IMR-90 (cell line): ENCODE data around the gene CDH26. TPM values are rescaled to one million over a fixed set of nuclear protein-coding genes. Genes with fewer than 3 reads are reported as not detected.

ENCODE experiments used
- ATAC-seq: fragments of 200-7000 bp; cut with Tn5 transposase; 2 replicates; pipeline ENCODE4 v1.9.1; 2020; ENCODE audit warnings: low read depth, mild to moderate bottlenecking, moderate library complexity
- BruUV-seq: library from RNA; stranded (reverse); fragments of 400-500 nt; replicated peaks from 2 replicates; lab custom pipeline; 2021; lab: Mats Ljungman, UMichigan
- CTCF ChIA-PET: fragments of 300-600 bp; formaldehyde crosslinking; extraction: SDS; loops from one replicate; lab custom pipeline; 2021; ENCODE audit warnings: antibody characterized with exemption; lab: Yijun Ruan, JAX
- POLR2A ChIA-PET: fragments of 300-600 bp; sonication (Branson Sonifier 250); formaldehyde crosslinking; loops from one replicate; lab custom pipeline; 2022; ENCODE audit warnings: antibody characterized with exemption; ENCODE audit not compliant: unreplicated experiment; lab: Charles Lee
- DNase-seq: peaks from one replicate; pipeline ENCODE4 v3.0.0; 2013
- H2AFZ ChIP-seq: replicated peaks from 2 replicates; pipeline ENCODE3; 2013; ENCODE audit warnings: low read length, mild to moderate bottlenecking; ENCODE audit not compliant: poor library complexity
- H2AK5ac ChIP-seq: 2 replicates; pipeline ENCODE4 v1.6.1; 2013; ENCODE audit warnings: low read depth, low read length, inconsistent platforms
- H2AK9ac ChIP-seq: replicated peaks from 2 replicates; pipeline ENCODE3; 2013; ENCODE audit warnings: mild to moderate bottlenecking, low read depth, low read length, moderate library complexity; ENCODE audit not compliant: poor library complexity
- H2BK120ac ChIP-seq: 2 replicates; pipeline ENCODE4 v1.6.1; 2013; ENCODE audit warnings: low read depth, low read length, inconsistent platforms
- H2BK15ac ChIP-seq: 3 replicates; pipeline ENCODE4 v1.6.1; 2013; ENCODE audit warnings: low read depth, low read length, inconsistent platforms
- H2BK20ac ChIP-seq: 2 replicates; pipeline ENCODE4 v1.6.1; 2013; ENCODE audit warnings: low read depth, mild to moderate bottlenecking, inconsistent platforms, low read length, moderate library complexity
- H2BK5ac ChIP-seq: 2 replicates; pipeline ENCODE4 v1.6.1; 2013; ENCODE audit warnings: mild to moderate bottlenecking, low read depth, low read length, inconsistent platforms; ENCODE audit not compliant: poor library complexity, severe bottlenecking
- H3K14ac ChIP-seq: replicated peaks from 2 replicates; pipeline ENCODE4 v1.6.1; 2013; ENCODE audit warnings: low read depth, low read length, inconsistent platforms
- H3K18ac ChIP-seq: 2 replicates; pipeline ENCODE4 v1.6.1; 2013; ENCODE audit warnings: low read depth, low read length, control low read depth
- H3K23ac ChIP-seq: 2 replicates; pipeline ENCODE4 v1.6.1; 2013; ENCODE audit warnings: low read depth, low read length, inconsistent platforms
- H3K27ac ChIP-seq: 2 replicates; pipeline ENCODE4 v1.5.1; 2013; ENCODE audit warnings: mild to moderate bottlenecking, control low read depth, low read length; ENCODE audit not compliant: insufficient read depth
- H3K27me3 ChIP-seq: 2 replicates; pipeline ENCODE4 v1.6.1; 2013; ENCODE audit warnings: low read length; ENCODE audit not compliant: control insufficient read depth, insufficient read depth
- H3K36me3 ChIP-seq: 2 replicates; pipeline ENCODE4 v1.6.1; 2013; ENCODE audit warnings: low read length, mixed read lengths; ENCODE audit not compliant: control insufficient read depth, insufficient read depth
- H3K4ac ChIP-seq: 2 replicates; pipeline ENCODE4 v1.6.1; 2013; ENCODE audit warnings: low read depth, low read length, inconsistent platforms
- H3K4me1 ChIP-seq: 2 replicates; pipeline ENCODE4 v1.6.1; 2013; ENCODE audit warnings: low read length, mixed read lengths; ENCODE audit not compliant: control insufficient read depth, insufficient read depth
- H3K4me2 ChIP-seq: 2 replicates; pipeline ENCODE4 v1.6.1; 2013; ENCODE audit warnings: low read depth, mild to moderate bottlenecking, control low read depth, low read length, moderate library complexity
- H3K4me3 ChIP-seq: 2 replicates; pipeline ENCODE4 v1.5.1; 2013; ENCODE audit warnings: low read depth, mild to moderate bottlenecking, control low read depth, low read length, moderate library complexity; ENCODE audit not compliant: insufficient read depth
- H3K56ac ChIP-seq: 2 replicates; pipeline ENCODE4 v1.6.1; 2013; ENCODE audit warnings: low read length, inconsistent platforms; ENCODE audit not compliant: insufficient read depth; ENCODE audit errors: extremely low read depth
- H3K79me1 ChIP-seq, 2 experiments: 2 replicates each; pipeline ENCODE4 v1.6.1; 2013; ENCODE audit warnings: low read length in 2 of 2, inconsistent platforms in 1 of 2, low read depth in 1 of 2
- H3K9ac ChIP-seq: 2 replicates; pipeline ENCODE4 v1.6.1; 2013; ENCODE audit warnings: low read depth, low read length, control low read depth
- H3K9me1 ChIP-seq: 2 replicates; pipeline ENCODE4 v1.6.1; 2013; ENCODE audit warnings: low read length, inconsistent platforms; ENCODE audit not compliant: insufficient read depth
- H3K9me3 ChIP-seq: 2 replicates; pipeline ENCODE4 v1.6.1; 2013; ENCODE audit warnings: low read length; ENCODE audit not compliant: control insufficient read depth, insufficient read depth
- H4K20me1 ChIP-seq: 2 replicates; pipeline ENCODE4 v1.6.1; 2013; ENCODE audit warnings: low read length, inconsistent platforms; ENCODE audit not compliant: insufficient read depth
- H4K5ac ChIP-seq: 2 replicates; pipeline ENCODE4 v1.6.1; 2013; ENCODE audit warnings: mild to moderate bottlenecking, low read depth, low read length, control low read depth
- H4K8ac ChIP-seq, 2 experiments: 2 replicates each; pipeline ENCODE4 v1.6.1; 2013; ENCODE audit warnings: low read depth in 2 of 2, low read length in 2 of 2, control low read depth in 1 of 2, inconsistent platforms in 1 of 2
- H4K91ac ChIP-seq: 2 replicates; pipeline ENCODE4 v1.6.1; 2013; ENCODE audit warnings: low read depth, low read length, inconsistent platforms; ENCODE audit not compliant: insufficient read depth
- BHLHE40 ChIP-seq: fragments of 150-350 bp; IDR thresholded peaks from 2 replicates; pipeline ENCODE4 v1.6.1; 2016; ENCODE audit warnings: mild to moderate bottlenecking, low read depth, low read length
- CEBPB ChIP-seq: IDR thresholded peaks from 2 replicates; pipeline ENCODE4 v1.6.1; 2012; ENCODE audit warnings: low read depth, low read length, improper control_type of control experiment
- CHD1 ChIP-seq: IDR thresholded peaks from 2 replicates; pipeline ENCODE4 v1.6.1; 2012; ENCODE audit warnings: low read depth, low read length, improper control_type of control experiment
- CTCF ChIP-seq: conservative IDR thresholded peaks from 2 replicates; pipeline ENCODE4 v1.5.1; 2012; ENCODE audit warnings: mild to moderate bottlenecking, low read depth, low read length, improper control_type of control experiment
- FOS ChIP-seq: fragments of 150-350 bp; IDR thresholded peaks from 2 replicates; pipeline ENCODE4 v1.6.1; 2016; ENCODE audit warnings: low read depth, low read length
- MAFK ChIP-seq: IDR thresholded peaks from 2 replicates; pipeline ENCODE4 v1.6.1; 2012; ENCODE audit warnings: low read depth, low read length, improper control_type of control experiment
- MAZ ChIP-seq: IDR thresholded peaks from 2 replicates; pipeline ENCODE4 v1.6.1; 2012; ENCODE audit warnings: low read depth, mild to moderate bottlenecking, low read length, improper control_type of control experiment, moderate library complexity, borderline replicate concordance
- MXI1 ChIP-seq: IDR thresholded peaks from 2 replicates; pipeline ENCODE4 v1.6.1; 2012; ENCODE audit warnings: low read depth, mild to moderate bottlenecking, low read length, moderate library complexity, borderline replicate concordance
- NFE2L2 ChIP-seq: fragments of 150-350 bp; IDR thresholded peaks from 2 replicates; pipeline ENCODE4 v1.6.1; 2016; ENCODE audit warnings: low read depth, mild to moderate bottlenecking, low read length
- POLR2A ChIP-seq: IDR thresholded peaks from 2 replicates; pipeline ENCODE4 v1.6.1; 2012; ENCODE audit warnings: mild to moderate bottlenecking, low read depth, low read length
- RAD21 ChIP-seq: IDR thresholded peaks from 2 replicates; pipeline ENCODE4 v1.6.1; 2012; ENCODE audit warnings: low read length, improper control_type of control experiment
- RCOR1 ChIP-seq: IDR thresholded peaks from 2 replicates; pipeline ENCODE4 v1.6.1; 2012; ENCODE audit warnings: mild to moderate bottlenecking, low read length, improper control_type of control experiment; ENCODE audit not compliant: insufficient replicate concordance
- RFX5 ChIP-seq: IDR thresholded peaks from 2 replicates; pipeline ENCODE4 v1.8.0; 2012; ENCODE audit warnings: low read depth, mild to moderate bottlenecking, low read length, moderate library complexity
- SMC3 ChIP-seq: fragments of 150-350 bp; IDR thresholded peaks from 2 replicates; pipeline ENCODE4 v1.6.1; 2016; ENCODE audit warnings: low read depth, mild to moderate bottlenecking, antibody characterized with exemption, low read length, moderate library complexity
- USF2 ChIP-seq: fragments of 150-350 bp; IDR thresholded peaks from 2 replicates; pipeline ENCODE4 v1.6.1; 2017; ENCODE audit warnings: mild to moderate bottlenecking, antibody characterized with exemption, low read length, low read depth
- WGBS, 2 experiments: methylation state at CpG; one replicate each; pipeline versions ENCODE4 v1.1.5 to v1.1.7; 2013; ENCODE audit warnings: missing lambda C conversion rate in 2 of 2; ENCODE audit not compliant: insufficient read length in 1 of 2; ENCODE audit errors: extremely low coverage in 2 of 2; 5-methylcytosine and 5-hydroxymethylcytosine counted together
- dilution Hi-C: fragments of 300-500 bp; cut with HindIII; formaldehyde crosslinking; loops from one replicate; pipeline ENCODE4 v1.14.3; 2018; ENCODE audit warnings: low sequenced_read_pairs; ENCODE audit not compliant: unreplicated experiment
- in situ Hi-C: fragments of 300-500 bp; cut with MboI; formaldehyde crosslinking; loops from 3 replicates; pipeline ENCODE4 v1.14.3; 2019; ENCODE audit warnings: low sequenced_read_pairs, inconsistent platforms, mixed read lengths
- intact Hi-C: fragments of 100-400 bp; cut with micrococcal nuclease; formaldehyde crosslinking; loops from 2 replicates; pipeline ENCODE4 v1.10.0; 2022
- polyA plus RNA-seq, 3 experiments: library from polyadenylated mRNA; depleted of rRNA; stranded (reverse); fragments of >200 nt; gene quantifications; 2 replicates each; pipeline ENCODE4 v1.2.3, GENCODE V29; 2012; ENCODE audit warnings: low replicate concordance in 1 of 3
- total RNA-seq: library from RNA; depleted of rRNA; stranded (reverse); fragments of >200 nt; gene quantifications from 2 replicates; pipeline ENCODE4 v1.2.3, GENCODE V29; 2012
- TF ChIP-seq, protein P1 (sequence below): fragments of 150-350 bp; IDR thresholded peaks from 2 replicates; pipeline ENCODE4 v1.6.1; 2016; ENCODE audit warnings: low read depth, mild to moderate bottlenecking, low read length, moderate library complexity, borderline replicate concordance

The CDH26 gene
- total and polyA plus RNA-seq, 2 of the 4 experiments (the other 2 are of a cell fraction) = not detected

- no peak overlapping the region for H4K5ac ChIP-seq
- no peak overlapping the region for H4K8ac ChIP-seq
- TF ChIP-seq USF2 (no peak), CHD1 (no peak), CEBPB (no peak), FOS (no peak), RCOR1 (no peak), NFE2L2 (no peak), RFX5 (no peak), BHLHE40 (no peak), MXI1 (no peak), CTCF (no peak), RAD21 (no peak), POLR2A (no peak), SMC3 (no peak), MAZ (no peak), MAFK (no peak)
- TF ChIP-seq, protein P1, sequence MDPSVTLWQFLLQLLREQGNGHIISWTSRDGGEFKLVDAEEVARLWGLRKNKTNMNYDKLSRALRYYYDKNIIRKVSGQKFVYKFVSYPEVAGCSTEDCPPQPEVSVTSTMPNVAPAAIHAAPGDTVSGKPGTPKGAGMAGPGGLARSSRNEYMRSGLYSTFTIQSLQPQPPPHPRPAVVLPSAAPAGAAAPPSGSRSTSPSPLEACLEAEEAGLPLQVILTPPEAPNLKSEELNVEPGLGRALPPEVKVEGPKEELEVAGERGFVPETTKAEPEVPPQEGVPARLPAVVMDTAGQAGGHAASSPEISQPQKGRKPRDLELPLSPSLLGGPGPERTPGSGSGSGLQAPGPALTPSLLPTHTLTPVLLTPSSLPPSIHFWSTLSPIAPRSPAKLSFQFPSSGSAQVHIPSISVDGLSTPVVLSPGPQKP = no peak
- no peak overlapping the region for H3K4ac ChIP-seq
- no peak overlapping the region for H3K4me2 ChIP-seq
- H2BK120ac ChIP-seq = no peak overlapping the region
- H2AFZ ChIP-seq = no peak overlapping the region
- H2BK20ac ChIP-seq = no peak overlapping the region
- intact Hi-C loops = no loop called here
- H3K79me1 ChIP-seq = no peaks in the 10 kb centered on the region
- DNase-seq (no peak), ATAC-seq (no peak)
- H3K9me3 ChIP-seq = peaks cover 2% of the 10 kb centered on the region
- no peak overlapping the region for H2BK15ac ChIP-seq
- H4K20me1 ChIP-seq = no peaks in the 10 kb centered on the region
- no peak overlapping the region for H3K4me3 ChIP-seq
- no peak overlapping the region for H2BK5ac ChIP-seq
- H3K9ac ChIP-seq = no peak overlapping the region
- in situ Hi-C loops = no loop called here
- no peak overlapping the region for H3K23ac ChIP-seq
- BruUV-seq = no TSS peak
- no peak overlapping the region for H3K56ac ChIP-seq
- CTCF ChIA-PET = no interaction called here
- no peak overlapping the region for H2AK5ac ChIP-seq
- WGBS, 2 experiments = no CpG with 5 or more reads among the region's 4 CpGs
- no peak overlapping the region for H3K14ac ChIP-seq
- dilution Hi-C loops = no loop called here
- no peaks in the 10 kb centered on the region for H3K9me1 ChIP-seq
- no peaks in the 10 kb centered on the region for H3K4me1 ChIP-seq
- peaks cover 6% of the 10 kb centered on the region for H3K27me3 ChIP-seq
- no peak overlapping the region for H4K91ac ChIP-seq
- H2AK9ac ChIP-seq = no peak overlapping the region
- POLR2A ChIA-PET = no interaction called here
- no peak overlapping the region for H3K27ac ChIP-seq
- no peaks in the 10 kb centered on the region for H3K36me3 ChIP-seq
- H3K18ac ChIP-seq = no peak overlapping the region
Observed at GRCh38 chr20:60026010-60026409, 67.8 kb downstream of the CDH26 start.
